Smooth muscle cell (in vitro differentiated cells): ENCODE measurements around the gene KSR1. TPM values are rescaled to one million over a fixed set of nuclear protein-coding genes. Genes with fewer than 3 reads are reported as not detected.

Experiments
- DNase-seq: peaks from one replicate; lab custom pipeline; 2025; ENCODE audit not compliant: unreplicated experiment; lab: John Stamatoyannopoulos, UW
- H2AFZ ChIP-seq: fragments of 200-600 bp; sonication (generic); 2 replicates; pipeline ENCODE4 v1.6.0; 2016; ENCODE audit warnings: antibody characterized with exemption, low read depth, mild to moderate bottlenecking
- H3F3A ChIP-seq: fragments of 200-600 bp; sonication (generic); 2 replicates; pipeline ENCODE4 v1.6.0; 2017; ENCODE audit warnings: antibody characterized with exemption, low read depth
- H3K27ac ChIP-seq: fragments of 200-600 bp; sonication (generic); 2 replicates; pipeline ENCODE4 v1.5.1; 2016; ENCODE audit warnings: low read depth, mild to moderate bottlenecking
- H3K27me3 ChIP-seq: fragments of 200-600 bp; sonication (generic); 2 replicates; pipeline ENCODE4 v1.6.1; 2016; ENCODE audit warnings: low read depth, mild to moderate bottlenecking
- H3K36me3 ChIP-seq: fragments of 200-600 bp; sonication (generic); 2 replicates; pipeline ENCODE4 v1.5.1; 2016; ENCODE audit warnings: low read depth
- H3K4me1 ChIP-seq: fragments of 200-600 bp; sonication (generic); 2 replicates; pipeline ENCODE4 v1.5.1; 2016; ENCODE audit warnings: low read depth
- H3K4me2 ChIP-seq: fragments of 200-600 bp; sonication (generic); 2 replicates; pipeline ENCODE4 v1.6.0; 2016; ENCODE audit warnings: mild to moderate bottlenecking
- H3K4me3 ChIP-seq: fragments of 200-600 bp; sonication (generic); 2 replicates; pipeline ENCODE4 v1.5.1; 2016; ENCODE audit warnings: mild to moderate bottlenecking
- H3K79me2 ChIP-seq: fragments of 200-600 bp; sonication (generic); 2 replicates; pipeline ENCODE4 v1.6.0; 2016; ENCODE audit warnings: low read depth, mild to moderate bottlenecking
- H3K9ac ChIP-seq: fragments of 200-600 bp; sonication (generic); 2 replicates; pipeline ENCODE4 v1.6.0; 2016; ENCODE audit warnings: low read depth
- H3K9me3 ChIP-seq: fragments of 200-600 bp; sonication (generic); replicated peaks from 2 replicates; pipeline ENCODE4 v1.5.1; 2016; ENCODE audit warnings: low read depth
- H4K20me1 ChIP-seq: fragments of 200-600 bp; sonication (generic); 2 replicates; pipeline ENCODE4 v1.6.0; 2016; ENCODE audit warnings: low read depth
- WGBS: methylation state at CpG from one replicate; pipeline ENCODE4 v1.1.7; 2016; ENCODE audit warnings: low lambda C conversion rate; 5-methylcytosine and 5-hydroxymethylcytosine counted together
- polyA plus RNA-seq: library from polyadenylated mRNA; unstranded; fragments of >200 nt; fragmentation: Nextera tagmentation; extraction: Ambion mirVana; gene quantifications from 2 replicates; pipeline ENCODE4 v1.2.1, GENCODE V29; 2016
- total RNA-seq: library from RNA; depleted of rRNA; stranded (reverse); fragments of >200 nt; gene quantifications from 2 replicates; pipeline ENCODE4 v1.2.3, GENCODE V29; 2014
- TF ChIP-seq, protein P1 (sequence below): fragments of 200-600 bp; sonication (generic); IDR thresholded peaks from 2 replicates; pipeline ENCODE4 v1.5.1; 2017; ENCODE audit warnings: borderline replicate concordance, mild to moderate bottlenecking, antibody characterized with exemption; ENCODE audit not compliant: insufficient read depth, poor library complexity, severe bottlenecking

The KSR1 gene
- total and polyA plus RNA-seq, 2 experiments from 2014 or later, result 40.4 to 65.1 TPM

DNA sequence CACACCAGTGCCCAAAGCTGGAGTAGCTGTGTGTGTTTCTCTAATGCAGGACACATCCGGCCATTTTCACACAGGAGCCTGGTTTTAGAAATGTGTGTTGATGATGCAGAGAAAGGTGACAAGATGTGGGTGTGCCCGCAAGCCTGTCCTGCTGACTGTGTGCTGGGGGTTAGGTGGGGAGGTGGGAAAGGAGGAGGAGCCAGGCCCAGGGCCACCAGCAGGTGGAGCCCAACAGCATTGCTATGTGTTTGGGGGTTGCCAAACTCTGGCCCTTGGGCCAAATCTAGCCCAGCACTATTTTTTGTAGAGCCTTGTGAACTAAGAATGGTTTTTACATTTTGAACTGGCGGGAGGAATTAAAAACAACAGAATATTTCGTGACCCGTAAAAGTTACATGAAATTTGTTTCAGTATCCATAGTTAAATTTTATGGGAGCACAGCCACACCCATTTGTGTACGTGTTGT lies 113.0 kb downstream of the KSR1 start:
- no peaks in the 10 kb centered on the region for H3K36me3 ChIP-seq
- peaks cover 22% of the 10 kb centered on the region for H3F3A ChIP-seq
- 43% methylated on average over 6 of the region's 6 CpGs for WGBS
- H3K27ac ChIP-seq, result peak overlapping the region; percentile 98
- H3K4me3 ChIP-seq, result no peak overlapping the region
- H2AFZ ChIP-seq, result no peak overlapping the region
- no peaks in the 10 kb centered on the region for H3K9me3 ChIP-seq
- TF ChIP-seq, protein P1, sequence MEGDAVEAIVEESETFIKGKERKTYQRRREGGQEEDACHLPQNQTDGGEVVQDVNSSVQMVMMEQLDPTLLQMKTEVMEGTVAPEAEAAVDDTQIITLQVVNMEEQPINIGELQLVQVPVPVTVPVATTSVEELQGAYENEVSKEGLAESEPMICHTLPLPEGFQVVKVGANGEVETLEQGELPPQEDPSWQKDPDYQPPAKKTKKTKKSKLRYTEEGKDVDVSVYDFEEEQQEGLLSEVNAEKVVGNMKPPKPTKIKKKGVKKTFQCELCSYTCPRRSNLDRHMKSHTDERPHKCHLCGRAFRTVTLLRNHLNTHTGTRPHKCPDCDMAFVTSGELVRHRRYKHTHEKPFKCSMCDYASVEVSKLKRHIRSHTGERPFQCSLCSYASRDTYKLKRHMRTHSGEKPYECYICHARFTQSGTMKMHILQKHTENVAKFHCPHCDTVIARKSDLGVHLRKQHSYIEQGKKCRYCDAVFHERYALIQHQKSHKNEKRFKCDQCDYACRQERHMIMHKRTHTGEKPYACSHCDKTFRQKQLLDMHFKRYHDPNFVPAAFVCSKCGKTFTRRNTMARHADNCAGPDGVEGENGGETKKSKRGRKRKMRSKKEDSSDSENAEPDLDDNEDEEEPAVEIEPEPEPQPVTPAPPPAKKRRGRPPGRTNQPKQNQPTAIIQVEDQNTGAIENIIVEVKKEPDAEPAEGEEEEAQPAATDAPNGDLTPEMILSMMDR, result peak; percentile 58
- H3K4me1 ChIP-seq, result peaks cover 20% of the 10 kb centered on the region
- DNase-seq, result no peak
- peak overlapping the region; percentile 16 for H3K4me2 ChIP-seq
- H3K79me2 ChIP-seq, result peaks cover 84% of the 10 kb centered on the region
- no peaks in the 10 kb centered on the region for H3K27me3 ChIP-seq
- no peak overlapping the region for H3K9ac ChIP-seq
- H4K20me1 ChIP-seq, result peaks cover 56% of the 10 kb centered on the region

DNA sequence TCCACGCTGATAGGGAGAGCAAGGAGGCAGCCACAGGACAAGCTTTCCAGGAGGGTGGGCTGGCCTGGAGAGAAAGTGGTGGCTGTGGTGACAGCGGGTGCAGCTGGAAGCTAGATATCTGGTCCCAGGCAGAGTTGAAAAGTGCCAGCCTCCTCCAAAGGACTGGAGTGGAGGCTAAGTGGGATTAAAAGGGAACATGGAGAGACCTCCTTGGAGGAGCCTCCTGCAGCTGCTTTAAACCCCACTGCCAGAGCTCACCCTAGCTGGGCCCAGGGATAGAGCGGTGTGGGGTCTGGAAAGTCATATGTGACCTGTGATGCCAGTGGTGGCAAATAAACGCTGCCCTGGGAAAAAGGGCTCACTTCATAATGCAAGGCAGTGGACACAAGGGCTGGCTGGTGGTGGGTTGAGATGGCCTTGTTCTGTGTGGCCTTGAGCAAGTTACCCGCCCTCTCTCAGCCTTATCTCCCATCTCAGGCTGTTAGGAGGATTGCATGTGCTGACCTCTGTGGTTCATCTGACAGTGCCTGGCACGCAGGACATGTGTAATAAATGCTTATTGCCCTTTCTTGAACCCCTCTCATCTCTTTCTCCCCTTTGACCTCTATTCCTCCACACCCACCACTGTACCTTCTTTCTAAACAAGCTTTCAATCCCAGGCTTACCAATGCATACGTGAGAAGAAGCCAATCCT lies 113.8 kb downstream of the KSR1 start:
- Histone ChIP-seq H3K9me3 (no peaks in the 10 kb centered on the region), H3K79me2 (peaks cover 85% of the 10 kb centered on the region), H3K27me3 (no peaks in the 10 kb centered on the region), H3K4me1 (peaks cover 26% of the 10 kb centered on the region), H3K36me3 (no peaks in the 10 kb centered on the region), H4K20me1 (peaks cover 56% of the 10 kb centered on the region), H3K9ac (no peak overlapping the region), H3F3A (peaks cover 27% of the 10 kb centered on the region), H3K4me3 (no peak overlapping the region), H3K27ac (peak overlapping the region; percentile 98), H3K4me2 (peak overlapping the region; percentile 24), H2AFZ (no peak overlapping the region)
- TF ChIP-seq, protein P1, result no peak
- DNase-seq, result no peak
- WGBS, result 32% methylated on average over 7 of the region's 7 CpGs

DNA sequence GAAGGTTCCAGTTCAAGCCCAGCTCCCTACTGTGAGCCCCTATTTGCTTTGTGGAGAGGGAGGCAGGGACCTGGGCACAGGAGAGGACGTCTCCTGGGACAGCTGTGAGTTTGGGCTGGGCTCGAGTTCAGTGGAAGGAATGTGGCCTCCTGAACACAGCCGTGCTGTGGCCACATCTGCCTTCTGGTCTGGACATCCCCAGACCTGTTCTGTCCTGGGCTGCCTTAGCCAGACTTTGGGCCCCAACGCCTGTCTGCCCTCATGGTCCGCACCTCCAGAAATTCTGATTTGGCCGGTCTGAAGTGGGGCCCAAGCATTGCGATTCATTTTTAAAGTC lies 114.3 kb downstream of the KSR1 start:
- Histone ChIP-seq H3K4me3 (no peak overlapping the region), H3K9ac (no peak overlapping the region), H3K4me1 (peaks cover 26% of the 10 kb centered on the region), H3F3A (peaks cover 30% of the 10 kb centered on the region), H3K36me3 (no peaks in the 10 kb centered on the region), H3K9me3 (no peaks in the 10 kb centered on the region), H3K27me3 (no peaks in the 10 kb centered on the region), H3K4me2 (no peak overlapping the region), H4K20me1 (peaks cover 51% of the 10 kb centered on the region), H3K27ac (peak overlapping the region; percentile 98), H2AFZ (no peak overlapping the region), H3K79me2 (peaks cover 83% of the 10 kb centered on the region)
- WGBS, result 74% methylated on average over 7 of the region's 7 CpGs
- no peak for DNase-seq
- TF ChIP-seq, protein P1, result no peak
